Activated CD4-positive, alpha-beta memory T cell treated with anti-CD3 and anti-CD28 coated beads, Interleukin-2, amount 10 ng/mL, durations not matched to agents 7 days and 5 days (primary cell): Measurements from ENCODE around the gene GIMAP5. TPM values are rescaled to one million over a fixed set of nuclear protein-coding genes. Genes with fewer than 3 reads are reported as not detected.

Experiments used
- CTCF ChIA-PET: fragments of 350-600 bp; sonication (Branson Sonifier 250); formaldehyde crosslinking; loops from one replicate; lab custom pipeline; 2021; ENCODE audit warnings: antibody characterized with exemption, inconsistent platforms; lab: Charles Lee
- POLR2A ChIA-PET: fragments of 350-600 bp; sonication (Branson Sonifier 250); formaldehyde crosslinking; loops from one replicate; lab custom pipeline; 2021; ENCODE audit warnings: antibody characterized with exemption; lab: Charles Lee
- DNase-seq: peaks from one replicate; pipeline ENCODE4 v3.0.0-alpha.2; 2020
- H3K27ac Mint-ChIP-seq: one replicate; pipeline ENCODE4 v1.8.0; 2021; ENCODE audit warnings: mild to moderate bottlenecking, mixed read lengths
- H3K27me3 Mint-ChIP-seq: one replicate; pipeline ENCODE4 v1.8.0; 2021; ENCODE audit warnings: mixed read lengths
- H3K36me3 Mint-ChIP-seq: one replicate; pipeline ENCODE4 v1.8.0; 2021; ENCODE audit warnings: low read depth, mixed read lengths
- H3K4me1 Mint-ChIP-seq: one replicate; pipeline ENCODE4 v1.8.0; 2021; ENCODE audit warnings: mixed read lengths
- H3K4me3 Mint-ChIP-seq: one replicate; pipeline ENCODE4 v1.8.0; 2021; ENCODE audit warnings: mild to moderate bottlenecking, mixed read lengths
- H3K9me3 Mint-ChIP-seq: one replicate; pipeline ENCODE4 v1.8.0; 2021; ENCODE audit warnings: mixed read lengths
- total RNA-seq, 2 experiments: library from RNA; stranded (reverse); gene quantifications; one replicate each; pipeline ENCODE4 v1.2.3, GENCODE V29; 2021

The GIMAP5 gene
- total RNA-seq, 2 experiments from 2014 or later, result 83.9 to 84.3 TPM

- ChIA-PET POLR2A (no interaction called here), CTCF (interaction anchor here (0.7 to 1.4 kb wide), 20 partner anchors 9 to 372 kb away, joined by 3 to 16 read pairs (median 4); partner anchors contain the start of genes FASTK and GIMAP4)
- H3K4me3 Mint-ChIP-seq, result no peak overlapping the region
- H3K27me3 Mint-ChIP-seq, result peaks cover 23% of the 10 kb centered on the region
- no peak for DNase-seq
- no peaks in the 10 kb centered on the region for H3K4me1 Mint-ChIP-seq
- H3K27ac Mint-ChIP-seq, result no peak overlapping the region
- peaks cover 6% of the 10 kb centered on the region for H3K9me3 Mint-ChIP-seq
- peaks cover 4% of the 10 kb centered on the region for H3K36me3 Mint-ChIP-seq
These were observed 41.0 kb downstream of the GIMAP5 start for GRCh38 chr7:150778014-150778737.

- peaks cover 24% of the 10 kb centered on the region for H3K27me3 Mint-ChIP-seq
- DNase-seq, result peak; percentile 72
- no peaks in the 10 kb centered on the region for H3K4me1 Mint-ChIP-seq
- ChIA-PET POLR2A (no interaction called here), CTCF (interaction anchor here (0.6 to 1.4 kb wide), 21 partner anchors 9 to 372 kb away, joined by 3 to 16 read pairs (median 4); partner anchors contain the start of genes FASTK and GIMAP4)
- peaks cover 3% of the 10 kb centered on the region for H3K9me3 Mint-ChIP-seq
- peaks cover 3% of the 10 kb centered on the region for H3K36me3 Mint-ChIP-seq
- H3K27ac Mint-ChIP-seq, result no peak overlapping the region
- H3K4me3 Mint-ChIP-seq, result no peak overlapping the region
These were observed 41.6 kb downstream of the GIMAP5 start for GRCh38 chr7:150778738-150779301.

- CTCF ChIA-PET, result interaction anchor here (0.9 to 1.1 kb wide), 4 partner anchors 10 to 149 kb away, joined by 3 to 4 read pairs (median 3); no protein-coding TSS in a partner anchor
These were observed 43.1 kb downstream of the GIMAP5 start for GRCh38 chr7:150780292-150780691.

GRCh38 chr7:150781103-150781502 is 43.9 kb downstream of the GIMAP5 start:
- H3K4me1 Mint-ChIP-seq, result peaks cover 7% of the 10 kb centered on the region
- ChIA-PET CTCF (no interaction called here), POLR2A (no interaction called here)
- peaks cover 29% of the 10 kb centered on the region for H3K27me3 Mint-ChIP-seq
- no peaks in the 10 kb centered on the region for H3K9me3 Mint-ChIP-seq
- H3K36me3 Mint-ChIP-seq, result no peaks in the 10 kb centered on the region
- no peak overlapping the region for H3K4me3 Mint-ChIP-seq
- no peak for DNase-seq
- no peak overlapping the region for H3K27ac Mint-ChIP-seq

More at GRCh38 chr7:150780292-150780691, 43.1 kb downstream of the GIMAP5 start:
- POLR2A ChIA-PET, result no interaction called here
- Mint-ChIP-seq H3K27me3 (peaks cover 25% of the 10 kb centered on the region), H3K27ac (no peak overlapping the region), H3K4me1 (no peaks in the 10 kb centered on the region), H3K4me3 (no peak overlapping the region), H3K36me3 (no peaks in the 10 kb centered on the region), H3K9me3 (no peaks in the 10 kb centered on the region)
- no peak for DNase-seq

- Mint-ChIP-seq H3K27me3 (peaks cover 27% of the 10 kb centered on the region), H3K36me3 (no peaks in the 10 kb centered on the region), H3K4me3 (no peak overlapping the region), H3K4me1 (peaks cover 8% of the 10 kb centered on the region), H3K27ac (no peak overlapping the region), H3K9me3 (no peaks in the 10 kb centered on the region)
- ChIA-PET CTCF (no interaction called here), POLR2A (no interaction called here)
- DNase-seq, result no peak
These were observed 44.7 kb downstream of the GIMAP5 start for GRCh38 chr7:150781961-150782360.

- Mint-ChIP-seq H3K4me1 (peaks cover 8% of the 10 kb centered on the region), H3K9me3 (no peaks in the 10 kb centered on the region), H3K4me3 (no peak overlapping the region), H3K36me3 (no peaks in the 10 kb centered on the region), H3K27me3 (peaks cover 19% of the 10 kb centered on the region), H3K27ac (no peak overlapping the region)
- ChIA-PET POLR2A (no interaction called here), CTCF (interaction anchor here (1.1 kb wide), 1 partner anchor 200 kb away, joined by 3 read pairs; no protein-coding TSS in a partner anchor)
- DNase-seq, result no peak
These were observed 47.0 kb downstream of the GIMAP5 start for GRCh38 chr7:150784120-150784736.

GRCh38 chr7:150784954-150785353 is 47.7 kb downstream of the GIMAP5 start:
- no peak overlapping the region for H3K4me3 Mint-ChIP-seq
- H3K27ac Mint-ChIP-seq, result no peak overlapping the region
- no peak for DNase-seq
- H3K27me3 Mint-ChIP-seq, result peaks cover 19% of the 10 kb centered on the region
- no peaks in the 10 kb centered on the region for H3K36me3 Mint-ChIP-seq
- ChIA-PET POLR2A (no interaction called here), CTCF (no interaction called here)
- H3K9me3 Mint-ChIP-seq, result no peaks in the 10 kb centered on the region
- H3K4me1 Mint-ChIP-seq, result peaks cover 8% of the 10 kb centered on the region

- H3K9me3 Mint-ChIP-seq, result no peaks in the 10 kb centered on the region
- H3K27me3 Mint-ChIP-seq, result peaks cover 13% of the 10 kb centered on the region
- H3K4me3 Mint-ChIP-seq, result no peak overlapping the region
- ChIA-PET CTCF (interaction anchor here (1.5 kb wide), 1 partner anchor 9 kb away, joined by 4 read pairs; no protein-coding TSS in a partner anchor), POLR2A (no interaction called here)
- peaks cover 8% of the 10 kb centered on the region for H3K4me1 Mint-ChIP-seq
- no peaks in the 10 kb centered on the region for H3K36me3 Mint-ChIP-seq
- no peak overlapping the region for H3K27ac Mint-ChIP-seq
- no peak for DNase-seq
These were observed 50.4 kb downstream of the GIMAP5 start for GRCh38 chr7:150787321-150788281.

GRCh38 chr7:150788474-150789269 is 51.5 kb downstream of the GIMAP5 start:
- H3K36me3 Mint-ChIP-seq, result no peaks in the 10 kb centered on the region
- DNase-seq, result no peak
- peaks cover 11% of the 10 kb centered on the region for H3K27me3 Mint-ChIP-seq
- H3K9me3 Mint-ChIP-seq, result no peaks in the 10 kb centered on the region
- peaks cover 8% of the 10 kb centered on the region for H3K4me1 Mint-ChIP-seq
- POLR2A ChIA-PET, result no interaction called here
- no peak overlapping the region for H3K27ac Mint-ChIP-seq
- CTCF ChIA-PET, result no interaction called here
- H3K4me3 Mint-ChIP-seq, result no peak overlapping the region

- DNase-seq, result no peak
- CTCF ChIA-PET, result no interaction called here
- Mint-ChIP-seq H3K36me3 (no peaks in the 10 kb centered on the region), H3K27ac (no peak overlapping the region), H3K4me3 (no peak overlapping the region), H3K9me3 (no peaks in the 10 kb centered on the region), H3K27me3 (peaks cover 8% of the 10 kb centered on the region), H3K4me1 (peaks cover 7% of the 10 kb centered on the region)
- POLR2A ChIA-PET, result no interaction called here
These were observed 53.3 kb downstream of the GIMAP5 start for GRCh38 chr7:150790416-150791075.

- Mint-ChIP-seq H3K27ac (no peak overlapping the region), H3K9me3 (no peaks in the 10 kb centered on the region), H3K27me3 (peaks cover 8% of the 10 kb centered on the region), H3K36me3 (no peaks in the 10 kb centered on the region), H3K4me3 (no peak overlapping the region), H3K4me1 (no peaks in the 10 kb centered on the region)
- CTCF ChIA-PET, result interaction anchor here (1.5 kb wide), 1 partner anchor 13 kb away, joined by 4 read pairs; no protein-coding TSS in a partner anchor
- POLR2A ChIA-PET, result no interaction called here
- no peak for DNase-seq
These were observed 54.1 kb downstream of the GIMAP5 start for GRCh38 chr7:150791304-150791703.
